Measurements from ENCODE around the gene BCAS3.
"Not testable (repeated sequence)": the region's sequence is repeated elsewhere in the genome, so short reads cannot be mapped to it uniquely, and the experiment has no call there.

The BCAS3 gene

DNA sequence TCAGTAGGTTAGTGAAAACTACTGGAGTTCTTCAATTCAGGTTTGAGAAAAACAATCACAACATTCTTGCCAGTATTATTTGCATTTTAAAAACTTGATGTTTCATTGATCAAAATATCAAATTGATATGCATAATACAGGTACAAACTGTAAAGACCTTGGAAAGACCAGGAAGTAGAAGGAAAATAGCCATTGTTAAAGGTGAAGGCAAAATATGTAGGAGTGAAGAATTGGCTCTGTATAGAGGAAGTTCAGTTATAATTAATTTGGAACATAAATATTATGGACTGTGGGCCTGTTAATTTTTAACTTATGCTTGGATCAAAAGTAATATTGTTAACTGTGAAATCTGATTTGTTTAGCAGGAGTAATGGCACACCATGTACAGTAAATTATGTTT is 112.6 kb downstream of the BCAS3 start:
- TF ChIP-seq, protein P1, sequence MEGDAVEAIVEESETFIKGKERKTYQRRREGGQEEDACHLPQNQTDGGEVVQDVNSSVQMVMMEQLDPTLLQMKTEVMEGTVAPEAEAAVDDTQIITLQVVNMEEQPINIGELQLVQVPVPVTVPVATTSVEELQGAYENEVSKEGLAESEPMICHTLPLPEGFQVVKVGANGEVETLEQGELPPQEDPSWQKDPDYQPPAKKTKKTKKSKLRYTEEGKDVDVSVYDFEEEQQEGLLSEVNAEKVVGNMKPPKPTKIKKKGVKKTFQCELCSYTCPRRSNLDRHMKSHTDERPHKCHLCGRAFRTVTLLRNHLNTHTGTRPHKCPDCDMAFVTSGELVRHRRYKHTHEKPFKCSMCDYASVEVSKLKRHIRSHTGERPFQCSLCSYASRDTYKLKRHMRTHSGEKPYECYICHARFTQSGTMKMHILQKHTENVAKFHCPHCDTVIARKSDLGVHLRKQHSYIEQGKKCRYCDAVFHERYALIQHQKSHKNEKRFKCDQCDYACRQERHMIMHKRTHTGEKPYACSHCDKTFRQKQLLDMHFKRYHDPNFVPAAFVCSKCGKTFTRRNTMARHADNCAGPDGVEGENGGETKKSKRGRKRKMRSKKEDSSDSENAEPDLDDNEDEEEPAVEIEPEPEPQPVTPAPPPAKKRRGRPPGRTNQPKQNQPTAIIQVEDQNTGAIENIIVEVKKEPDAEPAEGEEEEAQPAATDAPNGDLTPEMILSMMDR (IDR thresholded peaks at IDR 0.05; ENCODE audit: extremely low read depth, missing control alignments) = no peak
- DNase-seq (ENCODE audit: low spot score) = no peak

DNA sequence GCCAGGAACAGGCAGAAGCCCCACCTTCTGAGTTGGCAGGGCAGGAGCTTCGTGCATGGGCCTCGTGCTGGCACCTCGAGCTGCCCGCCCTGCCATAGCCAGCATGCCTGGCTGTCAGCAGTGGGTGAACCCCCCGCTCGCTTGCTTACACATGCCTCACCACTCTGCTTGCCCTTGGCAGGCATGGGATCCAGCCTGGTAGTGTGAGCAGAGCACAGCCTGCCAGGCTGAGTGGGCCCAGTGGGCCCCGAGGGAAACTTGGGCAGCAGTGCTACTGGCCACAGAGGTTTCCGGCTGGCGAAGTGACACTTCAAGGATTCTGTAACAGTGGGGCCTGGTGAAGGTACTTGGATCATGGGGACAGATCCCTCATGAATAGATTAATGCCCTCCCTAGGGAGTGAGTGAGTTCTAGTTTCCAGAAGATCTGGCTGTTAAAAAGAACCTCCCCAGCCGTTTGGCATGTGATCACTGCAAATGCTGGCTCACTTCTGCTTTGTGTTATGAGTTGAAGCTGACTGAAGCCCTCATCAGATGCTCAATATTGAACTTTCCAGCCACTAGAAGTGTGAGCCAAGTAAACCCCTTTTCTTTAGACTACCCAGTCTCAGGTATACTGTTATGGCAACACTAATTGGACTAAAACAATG is 114.7 kb downstream of the BCAS3 start:
- TF ChIP-seq, protein P1 (IDR thresholded peaks at IDR 0.05; ENCODE audit: extremely low read depth, missing control alignments) = no peak
- no peak for DNase-seq (ENCODE audit: low spot score)

DNA sequence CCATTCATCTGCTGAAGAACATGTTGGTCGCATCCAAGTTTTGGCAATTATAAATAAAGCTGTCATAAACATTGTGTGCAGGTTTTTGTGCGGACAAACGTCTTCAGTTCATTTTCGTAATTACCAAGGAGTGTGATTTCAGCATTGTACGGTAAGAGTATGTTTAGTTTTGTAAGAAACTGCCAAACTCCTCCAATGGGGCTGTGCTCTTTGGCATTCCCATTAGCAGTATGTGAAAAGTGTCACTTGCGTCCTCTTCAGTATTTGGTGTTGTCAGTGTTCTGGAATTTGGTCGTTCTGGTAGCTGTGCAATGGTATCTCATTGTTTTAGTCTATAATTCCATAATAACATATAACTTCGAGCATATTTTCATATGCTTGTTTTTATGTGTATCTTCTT is 120.9 kb downstream of the BCAS3 start:
- DNase-seq (ENCODE audit: low spot score) = no peak
- TF ChIP-seq, protein P1 (IDR thresholded peaks at IDR 0.05; ENCODE audit: extremely low read depth, missing control alignments) = no peak

DNA sequence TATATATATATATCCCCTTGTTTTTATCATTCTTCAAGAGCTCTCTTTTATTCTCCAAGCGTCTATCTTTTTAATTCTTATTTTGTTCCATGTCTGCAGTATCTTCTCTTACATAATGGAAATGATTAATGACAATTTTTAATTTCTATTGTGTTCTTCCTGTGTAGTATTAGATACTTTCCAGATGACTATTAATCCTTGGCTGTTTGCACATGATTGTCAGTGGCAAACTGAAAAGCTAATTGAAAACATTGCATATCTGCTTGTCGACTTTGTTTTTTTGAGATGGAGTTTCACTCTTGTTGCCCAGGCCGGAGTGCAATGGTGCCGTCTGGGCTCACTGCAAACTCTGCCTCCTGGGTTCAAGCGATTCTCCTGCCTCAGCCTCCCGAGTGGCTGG is 124.7 kb downstream of the BCAS3 start:
- TF ChIP-seq, protein P1 (IDR thresholded peaks at IDR 0.05; ENCODE audit: extremely low read depth, missing control alignments) = no peak
- no peak for DNase-seq (ENCODE audit: low spot score)

DNA sequence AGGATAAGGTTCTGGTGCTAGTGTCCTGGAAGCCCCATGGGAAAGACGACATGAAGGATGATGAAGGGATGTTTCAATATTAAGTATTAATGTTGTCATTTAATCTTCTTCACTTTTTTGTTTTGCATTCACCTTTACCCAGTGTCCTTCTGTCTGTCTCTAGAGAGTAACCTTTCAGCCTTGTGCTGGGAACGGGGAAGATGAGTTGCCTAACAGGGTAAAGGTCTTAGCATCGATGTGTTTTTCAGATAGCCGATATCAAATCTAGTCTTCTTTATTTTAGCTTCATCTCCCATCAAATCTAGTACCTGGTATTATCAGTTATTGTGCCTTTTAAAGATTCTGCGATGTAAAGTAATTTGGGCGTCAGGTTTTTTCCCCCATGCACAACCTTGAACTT is 125.4 kb downstream of the BCAS3 start:
- TF ChIP-seq, protein P1 (IDR thresholded peaks at IDR 0.05; ENCODE audit: extremely low read depth, missing control alignments) = no peak
- no peak for DNase-seq (ENCODE audit: low spot score)

DNA sequence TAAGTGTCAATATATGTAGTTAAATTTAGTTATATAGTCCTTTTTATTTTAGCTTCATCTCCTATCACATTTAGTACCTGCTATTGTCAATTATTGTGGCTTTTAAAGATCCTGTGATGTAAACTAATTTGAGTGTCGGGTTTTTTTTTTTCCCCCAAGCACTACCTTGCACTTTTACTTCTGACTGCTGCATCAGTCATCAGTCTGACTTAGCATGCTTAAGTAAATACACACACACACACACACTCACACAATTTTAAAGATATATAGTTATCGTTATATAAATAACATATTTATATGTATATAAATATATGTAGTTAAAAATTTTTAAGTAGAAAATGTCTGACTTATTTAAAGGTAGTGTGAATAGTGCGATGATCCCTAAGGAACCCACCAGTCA is 127.2 kb downstream of the BCAS3 start:
- TF ChIP-seq, protein P1 (IDR thresholded peaks at IDR 0.05; ENCODE audit: extremely low read depth, missing control alignments) = no peak
- DNase-seq (ENCODE audit: low spot score) = no peak

DNA sequence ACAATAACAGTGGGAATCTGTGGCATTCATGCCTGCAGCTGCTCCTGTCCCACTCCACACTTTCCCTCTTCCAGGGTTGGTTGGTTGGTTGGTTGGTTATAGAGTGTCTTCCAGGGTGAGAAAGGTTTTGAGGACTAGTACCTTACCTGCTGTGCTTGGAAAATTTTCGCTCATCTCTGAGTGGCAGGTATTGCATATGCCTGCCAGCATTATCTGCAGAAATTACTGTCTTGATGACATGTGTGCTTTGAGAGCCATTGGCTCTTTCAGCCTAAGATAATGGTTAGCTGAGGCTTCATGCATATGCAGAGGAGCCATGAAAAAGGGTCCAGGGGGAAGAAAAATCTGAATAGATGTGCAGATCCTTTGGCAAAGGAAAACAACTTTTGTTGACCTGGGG is 131.8 kb downstream of the BCAS3 start:
- TF ChIP-seq, protein P1 (IDR thresholded peaks at IDR 0.05; ENCODE audit: extremely low read depth, missing control alignments) = no peak
- DNase-seq (ENCODE audit: low spot score) = no peak

DNA sequence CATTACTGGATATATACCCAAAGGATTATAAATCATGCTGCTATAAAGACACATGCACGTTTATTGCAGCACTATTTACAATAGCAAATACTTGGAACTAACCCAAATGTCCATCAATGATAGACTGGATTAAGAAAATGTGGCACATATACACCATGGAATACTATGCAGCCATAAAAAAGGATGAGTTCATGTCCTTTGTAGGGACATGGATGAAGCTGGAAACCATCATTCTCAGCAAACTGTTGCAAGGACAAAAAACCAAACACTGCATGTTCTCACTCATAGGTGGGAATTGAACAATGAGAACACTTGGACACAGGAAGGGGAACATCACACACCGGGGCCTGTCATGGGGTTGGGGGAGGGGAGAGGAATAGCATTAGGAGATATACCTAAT is 137.3 kb downstream of the BCAS3 start:
- DNase-seq (ENCODE audit: low spot score) = not testable (repeated sequence)

All from GM20000 (cell line).